MM.1S (cell line): ENCODE measurements around the gene DTX1.

Experiments used
- EZH2 ChIP-seq: fragments of 300-600 bp; sonication (generic); optimal IDR thresholded peaks from 2 replicates; pipeline ENCODE3; 2017; ENCODE audit warnings: low read depth, mild to moderate bottlenecking, antibody characterized with exemption, low read length, mixed read lengths
- TF ChIP-seq, protein P1 (sequence below): fragments of 300-600 bp; sonication (generic); IDR thresholded peaks from 2 replicates; pipeline ENCODE4 v1.5.1; 2016; ENCODE audit warnings: antibody characterized with exemption, low read length, mixed read lengths

DNA sequence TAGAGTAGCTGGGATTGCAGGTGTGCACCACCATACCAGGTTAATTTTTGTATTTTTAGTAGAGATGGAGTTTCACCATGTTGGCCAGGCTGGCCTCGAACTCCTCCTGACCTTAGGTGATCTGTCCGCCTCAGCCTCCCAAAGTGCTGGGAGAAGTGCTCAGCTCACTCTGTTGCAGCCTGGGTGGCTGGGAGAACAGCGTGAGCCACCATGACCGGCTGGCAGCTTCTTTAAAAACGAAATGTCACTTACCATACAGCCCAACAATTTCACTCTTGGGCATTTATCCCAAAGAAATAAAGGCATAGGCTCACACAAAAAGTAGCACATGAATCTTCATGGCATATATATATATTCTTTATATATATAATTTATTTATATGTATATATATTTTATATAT is 88.3 kb downstream of the DTX1 start:
- TF ChIP-seq, protein P1, sequence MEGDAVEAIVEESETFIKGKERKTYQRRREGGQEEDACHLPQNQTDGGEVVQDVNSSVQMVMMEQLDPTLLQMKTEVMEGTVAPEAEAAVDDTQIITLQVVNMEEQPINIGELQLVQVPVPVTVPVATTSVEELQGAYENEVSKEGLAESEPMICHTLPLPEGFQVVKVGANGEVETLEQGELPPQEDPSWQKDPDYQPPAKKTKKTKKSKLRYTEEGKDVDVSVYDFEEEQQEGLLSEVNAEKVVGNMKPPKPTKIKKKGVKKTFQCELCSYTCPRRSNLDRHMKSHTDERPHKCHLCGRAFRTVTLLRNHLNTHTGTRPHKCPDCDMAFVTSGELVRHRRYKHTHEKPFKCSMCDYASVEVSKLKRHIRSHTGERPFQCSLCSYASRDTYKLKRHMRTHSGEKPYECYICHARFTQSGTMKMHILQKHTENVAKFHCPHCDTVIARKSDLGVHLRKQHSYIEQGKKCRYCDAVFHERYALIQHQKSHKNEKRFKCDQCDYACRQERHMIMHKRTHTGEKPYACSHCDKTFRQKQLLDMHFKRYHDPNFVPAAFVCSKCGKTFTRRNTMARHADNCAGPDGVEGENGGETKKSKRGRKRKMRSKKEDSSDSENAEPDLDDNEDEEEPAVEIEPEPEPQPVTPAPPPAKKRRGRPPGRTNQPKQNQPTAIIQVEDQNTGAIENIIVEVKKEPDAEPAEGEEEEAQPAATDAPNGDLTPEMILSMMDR = no peak
- no peak for TF ChIP-seq EZH2
